IPS-15b (cell line): ENCODE measurements around the gene CLDN5.

Experiments
- H3K27me3 ChIP-seq: one replicate; pipeline ENCODE4 v1.6.1; 2013; ENCODE audit warnings: low read length; ENCODE audit not compliant: control insufficient read depth, insufficient read depth
- H3K36me3 ChIP-seq: one replicate; pipeline ENCODE4 v1.6.1; 2013; ENCODE audit warnings: low read length; ENCODE audit not compliant: control insufficient read depth, insufficient read depth
- H3K4me1 ChIP-seq: one replicate; pipeline ENCODE4 v1.6.1; 2013; ENCODE audit warnings: mild to moderate bottlenecking, low read length; ENCODE audit not compliant: control insufficient read depth, insufficient read depth
- H3K4me3 ChIP-seq: one replicate; pipeline ENCODE4 v1.5.1; 2013; ENCODE audit warnings: low read depth, low read length
- H3K9ac ChIP-seq: one replicate; pipeline ENCODE4 v1.6.1; 2013; ENCODE audit warnings: low read depth, mild to moderate bottlenecking, low read length
- H3K9me3 ChIP-seq: one replicate; pipeline ENCODE4 v1.6.1; 2013; ENCODE audit warnings: mild to moderate bottlenecking, low read length; ENCODE audit not compliant: control insufficient read depth, insufficient read depth

The CLDN5 gene

GRCh38 chr22:19519041-19519926, 4.9 kb downstream of the CLDN5 start:
- peaks cover 17% of the 10 kb centered on the region for H3K27me3 ChIP-seq
- H3K4me3 ChIP-seq, result no peak overlapping the region
- peaks cover 4% of the 10 kb centered on the region for H3K4me1 ChIP-seq
- H3K9ac ChIP-seq, result no peak overlapping the region
- H3K9me3 ChIP-seq, result no peaks in the 10 kb centered on the region
- H3K36me3 ChIP-seq, result peaks cover 30% of the 10 kb centered on the region

DNA sequence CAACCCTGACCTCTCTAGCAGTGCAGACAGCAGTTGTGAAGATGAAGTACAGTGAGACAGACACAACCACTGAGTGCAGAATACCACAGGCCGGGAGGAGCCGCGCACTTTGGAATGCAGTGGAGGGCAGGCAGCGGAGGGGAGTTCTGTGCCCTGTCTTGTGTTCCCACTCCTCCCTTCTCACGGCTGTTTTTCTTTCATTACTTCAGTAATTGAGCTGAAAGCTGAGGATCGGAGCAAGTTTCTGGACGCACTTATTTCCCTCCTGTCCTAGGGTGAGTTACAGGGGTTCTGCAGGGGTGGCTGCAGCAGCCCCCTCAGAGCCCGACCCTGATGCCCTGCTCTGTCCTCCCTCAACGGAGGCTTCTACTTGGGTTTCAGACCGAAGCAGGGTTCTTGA, 5.6 kb downstream of the CLDN5 start:
- Histone ChIP-seq H3K9ac (no peak overlapping the region), H3K4me1 (peaks cover 4% of the 10 kb centered on the region), H3K4me3 (no peak overlapping the region), H3K9me3 (no peaks in the 10 kb centered on the region), H3K27me3 (peaks cover 13% of the 10 kb centered on the region), H3K36me3 (peaks cover 30% of the 10 kb centered on the region)

GRCh38 chr22:19517919-19518611, 6.1 kb downstream of the CLDN5 start:
- Histone ChIP-seq H3K36me3 (peaks cover 30% of the 10 kb centered on the region), H3K9me3 (no peaks in the 10 kb centered on the region), H3K4me1 (peaks cover 4% of the 10 kb centered on the region), H3K4me3 (no peak overlapping the region), H3K9ac (no peak overlapping the region), H3K27me3 (peaks cover 10% of the 10 kb centered on the region)

GRCh38 chr22:19517171-19517500, 7.1 kb downstream of the CLDN5 start:
- H3K9me3 ChIP-seq, result no peaks in the 10 kb centered on the region
- H3K27me3 ChIP-seq, result peaks cover 3% of the 10 kb centered on the region
- H3K4me1 ChIP-seq, result peaks cover 2% of the 10 kb centered on the region
- H3K9ac ChIP-seq, result no peak overlapping the region
- H3K36me3 ChIP-seq, result peaks cover 30% of the 10 kb centered on the region
- H3K4me3 ChIP-seq, result no peak overlapping the region

DNA sequence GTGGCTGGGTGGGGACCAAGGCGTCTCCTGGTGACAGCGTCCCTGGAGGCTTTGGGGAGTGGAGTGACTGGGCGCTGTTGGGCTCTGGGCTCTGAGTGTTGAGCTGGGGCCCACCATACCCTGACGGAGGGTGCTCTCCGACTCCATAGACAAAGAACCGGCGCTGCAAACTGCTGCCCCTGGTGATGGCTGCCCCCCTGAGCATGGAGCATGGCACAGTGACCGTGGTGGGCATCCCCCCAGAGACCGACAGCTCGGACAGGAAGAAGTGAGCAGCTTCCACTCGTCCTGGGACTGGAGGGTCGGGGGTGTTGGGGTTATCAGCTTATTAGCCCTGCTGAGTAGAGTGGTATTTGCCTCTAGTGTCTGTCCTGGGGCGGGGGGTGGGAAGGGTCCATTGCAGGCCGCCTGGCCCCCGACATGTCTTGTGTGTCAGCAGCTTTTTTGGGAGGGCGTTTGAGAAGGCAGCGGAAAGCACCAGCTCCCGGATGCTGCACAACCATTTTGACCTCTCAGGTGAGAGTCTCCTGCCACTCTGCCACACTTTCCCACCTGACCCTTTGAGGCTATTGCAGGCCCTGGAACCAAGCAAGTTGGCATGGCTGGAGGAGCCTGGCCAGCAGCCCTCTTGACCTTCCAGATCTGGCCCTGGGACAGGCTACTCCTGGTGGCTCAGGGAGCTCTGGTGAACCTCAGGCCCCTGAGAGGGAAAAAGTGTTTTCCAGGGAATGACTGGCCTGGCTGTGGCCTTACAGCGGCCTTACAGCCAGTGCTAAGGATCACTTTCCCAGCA, 7.6 kb downstream of the CLDN5 start:
- Histone ChIP-seq H3K4me1 (no peaks in the 10 kb centered on the region), H3K4me3 (no peak overlapping the region), H3K36me3 (peaks cover 30% of the 10 kb centered on the region), H3K9me3 (no peaks in the 10 kb centered on the region), H3K27me3 (no peaks in the 10 kb centered on the region), H3K9ac (no peak overlapping the region)

- Histone ChIP-seq H3K27me3 (no peaks in the 10 kb centered on the region), H3K4me3 (no peak overlapping the region), H3K36me3 (peaks cover 27% of the 10 kb centered on the region), H3K9me3 (no peaks in the 10 kb centered on the region), H3K4me1 (no peaks in the 10 kb centered on the region), H3K9ac (no peak overlapping the region)
Measured at GRCh38 chr22:19515654-19516377, 8.4 kb downstream of the CLDN5 start.

GRCh38 chr22:19514831-19515565, 9.2 kb downstream of the CLDN5 start:
- no peaks in the 10 kb centered on the region for H3K27me3 ChIP-seq
- H3K4me1 ChIP-seq, result no peaks in the 10 kb centered on the region
- H3K9me3 ChIP-seq, result no peaks in the 10 kb centered on the region
- no peak overlapping the region for H3K9ac ChIP-seq
- no peak overlapping the region for H3K4me3 ChIP-seq
- peaks cover 27% of the 10 kb centered on the region for H3K36me3 ChIP-seq

GRCh38 chr22:19513823-19514222, 10.4 kb downstream of the CLDN5 start:
- Histone ChIP-seq H3K9ac (no peak overlapping the region), H3K4me1 (no peaks in the 10 kb centered on the region), H3K9me3 (no peaks in the 10 kb centered on the region), H3K27me3 (no peaks in the 10 kb centered on the region), H3K36me3 (peaks cover 27% of the 10 kb centered on the region), H3K4me3 (no peak overlapping the region)

- Histone ChIP-seq H3K36me3 (peaks cover 15% of the 10 kb centered on the region), H3K4me3 (no peak overlapping the region), H3K4me1 (no peaks in the 10 kb centered on the region), H3K9ac (no peak overlapping the region), H3K27me3 (no peaks in the 10 kb centered on the region), H3K9me3 (no peaks in the 10 kb centered on the region)
Measured at GRCh38 chr22:19510919-19511341, 13.3 kb downstream of the CLDN5 start.

DNA sequence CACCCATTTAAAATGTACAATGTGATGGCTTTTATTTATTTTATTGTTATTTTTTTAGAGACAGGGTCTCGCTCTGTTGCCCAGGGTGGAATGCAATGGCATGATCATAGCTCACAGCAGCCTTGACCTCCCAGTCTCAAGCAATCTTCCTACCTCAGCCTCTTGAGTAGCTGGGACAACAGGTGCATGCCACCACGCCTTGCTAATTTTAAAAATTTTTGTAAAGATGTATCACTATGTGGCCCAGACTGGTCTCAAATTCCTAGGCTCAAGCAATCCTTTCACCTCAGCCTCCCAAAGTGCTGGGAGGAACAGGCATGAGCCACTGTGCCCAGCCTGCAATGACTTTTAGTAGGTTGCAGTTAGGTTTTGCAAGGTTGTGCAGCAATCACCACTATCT, 14.3 kb downstream of the CLDN5 start:
- H3K9me3 ChIP-seq, result no peaks in the 10 kb centered on the region
- no peak overlapping the region for H3K9ac ChIP-seq
- H3K27me3 ChIP-seq, result no peaks in the 10 kb centered on the region
- peaks cover 11% of the 10 kb centered on the region for H3K36me3 ChIP-seq
- no peaks in the 10 kb centered on the region for H3K4me1 ChIP-seq
- H3K4me3 ChIP-seq, result no peak overlapping the region

DNA sequence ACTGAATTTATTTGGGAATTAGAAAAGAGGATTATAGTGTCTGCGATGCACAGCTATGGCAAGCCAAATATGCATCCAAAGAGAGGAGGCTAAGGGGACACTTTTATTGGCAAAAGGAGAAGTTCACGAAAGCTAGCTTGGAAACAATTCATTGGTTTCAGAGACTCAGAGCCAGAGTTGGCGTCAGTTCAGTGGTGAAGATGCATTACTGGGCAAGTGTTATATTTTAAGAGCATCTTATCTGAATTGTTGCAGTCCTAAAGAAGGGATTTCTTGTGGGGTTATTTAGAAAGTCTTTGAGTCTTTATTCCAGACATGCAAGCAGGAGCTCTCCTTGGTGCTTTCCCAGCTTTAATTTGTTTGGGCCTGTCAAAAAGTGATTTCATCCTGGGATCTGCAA, 15.0 kb downstream of the CLDN5 start:
- Histone ChIP-seq H3K9ac (no peak overlapping the region), H3K9me3 (no peaks in the 10 kb centered on the region), H3K4me1 (no peaks in the 10 kb centered on the region), H3K36me3 (peaks cover 9% of the 10 kb centered on the region), H3K27me3 (no peaks in the 10 kb centered on the region), H3K4me3 (no peak overlapping the region)
